HEK293 (cell line): ENCODE results near the gene STARD4.

Source experiments
- CTCF ChIA-PET: fragments of 350-600 bp; formaldehyde crosslinking; extraction: SDS; loops from one replicate; lab custom pipeline; 2021; ENCODE audit warnings: antibody characterized with exemption; lab: Yijun Ruan, JAX
- POLR2A ChIA-PET: fragments of 300-600 bp; formaldehyde crosslinking; extraction: SDS; loops from one replicate; lab custom pipeline; 2020; ENCODE audit warnings: antibody characterized with exemption, inconsistent platforms; lab: Yijun Ruan, JAX
- H3K27ac ChIP-seq: fragments of 200-500 bp; sonication (Bioruptor generic); 2 replicates; pipeline ENCODE4 v1.5.1; 2014; ENCODE audit warnings: low read depth, low read length, control low read depth, inconsistent platforms; ENCODE audit errors: extremely low read depth
- H3K36me3 ChIP-seq, 2 experiments: fragments of 200-500 bp in 1 of 2; sonication (Bioruptor generic) in 1 of 2; 1 replicate in 1 of 2; 2 replicates in 1 of 2; pipeline ENCODE4 v1.5.1; 2014 to 2017; ENCODE audit warnings: inconsistent platforms in 2 of 2, low read length in 2 of 2; ENCODE audit not compliant: control insufficient read depth in 2 of 2, insufficient read depth in 1 of 2
- H3K4me1 ChIP-seq: fragments of 200-500 bp; sonication (Bioruptor generic); 2 replicates; pipeline ENCODE4 v1.5.1; 2014; ENCODE audit warnings: mild to moderate bottlenecking, low read length, inconsistent platforms; ENCODE audit not compliant: control insufficient read depth, insufficient read depth
- H3K4me3 ChIP-seq: 2 replicates; pipeline ENCODE4 v1.5.1; 2011; ENCODE audit warnings: low read depth, mild to moderate bottlenecking, control low read depth, low read length, moderate library complexity
- H3K9me3 ChIP-seq: fragments of 200-500 bp; sonication (Bioruptor generic); 2 replicates; pipeline ENCODE4 v1.5.1; 2014; ENCODE audit warnings: low read depth, low read length, inconsistent platforms; ENCODE audit not compliant: control insufficient read depth, insufficient read depth
- AEBP2 ChIP-seq: fragments of 450-650 bp; formaldehyde crosslinking; IDR thresholded peaks from 2 replicates; pipeline ENCODE4 v1.5.1; 2016; ENCODE audit warnings: missing biosample characterization, missing genetic modification characterization, borderline replicate concordance
- IKZF3 ChIP-seq: fragments of 450-650 bp; IDR thresholded peaks from 2 replicates; pipeline ENCODE4 v1.5.0; 2018; ENCODE audit warnings: missing biosample characterization, mild to moderate bottlenecking, missing genetic modification characterization, moderate library complexity
- KLF10 ChIP-seq: fragments of 450-650 bp; IDR thresholded peaks from 2 replicates; pipeline ENCODE4 v1.5.1; 2018; ENCODE audit warnings: missing biosample characterization, mild to moderate bottlenecking, missing genetic modification characterization
- KLF16 ChIP-seq: fragments of 450-650 bp; formaldehyde crosslinking; IDR thresholded peaks from 2 replicates; pipeline ENCODE4 v1.5.1; 2017; ENCODE audit warnings: missing biosample characterization, missing genetic modification characterization
- MZF1 ChIP-seq: fragments of 450-650 bp; formaldehyde crosslinking; IDR thresholded peaks from 2 replicates; pipeline ENCODE4 v1.5.1; 2017; ENCODE audit warnings: missing biosample characterization, missing genetic modification characterization, borderline replicate concordance
- OVOL3 ChIP-seq: fragments of 450-650 bp; formaldehyde crosslinking; IDR thresholded peaks from 2 replicates; pipeline ENCODE4 v1.5.1; 2016; ENCODE audit warnings: missing biosample characterization, missing genetic modification characterization
- REPIN1 ChIP-seq: fragments of 450-650 bp; formaldehyde crosslinking; IDR thresholded peaks from 2 replicates; pipeline ENCODE4 v1.5.1; 2017; ENCODE audit warnings: missing biosample characterization, missing genetic modification characterization, low read depth
- SALL2 ChIP-seq: fragments of 450-650 bp; formaldehyde crosslinking; IDR thresholded peaks from 2 replicates; pipeline ENCODE4 v1.5.0; 2017; ENCODE audit warnings: missing biosample characterization, mild to moderate bottlenecking, missing genetic modification characterization, borderline replicate concordance
- SP2 ChIP-seq: fragments of 450-650 bp; formaldehyde crosslinking; IDR thresholded peaks from 2 replicates; pipeline ENCODE4 v1.5.1; 2016; ENCODE audit warnings: missing biosample characterization, missing genetic modification characterization
- TCF7L2 ChIP-seq: IDR thresholded peaks from 2 replicates; pipeline ENCODE4 v1.6.1; 2011; ENCODE audit warnings: low read depth, mild to moderate bottlenecking, inconsistent platforms, low read length, moderate library complexity, borderline replicate concordance
- ZBTB7A ChIP-seq: fragments of 450-650 bp; formaldehyde crosslinking; IDR thresholded peaks from 2 replicates; pipeline ENCODE4 v1.5.1; 2016; ENCODE audit warnings: low read depth, missing biosample characterization, missing genetic modification characterization
- ZNF10 ChIP-seq: fragments of 450-650 bp; formaldehyde crosslinking; IDR thresholded peaks from 2 replicates; pipeline ENCODE4 v1.5.1; 2017; ENCODE audit warnings: missing biosample characterization, missing genetic modification characterization
- ZNF114 ChIP-seq: fragments of 450-650 bp; formaldehyde crosslinking; IDR thresholded peaks from 2 replicates; pipeline ENCODE4 v1.5.0; 2017; ENCODE audit warnings: missing biosample characterization, missing genetic modification characterization
- ZNF155 ChIP-seq: fragments of 450-650 bp; formaldehyde crosslinking; IDR thresholded peaks from 2 replicates; pipeline ENCODE4 v1.5.1; 2016; ENCODE audit warnings: missing biosample characterization, missing genetic modification characterization
- ZNF239 ChIP-seq: fragments of 450-650 bp; formaldehyde crosslinking; IDR thresholded peaks from 2 replicates; pipeline ENCODE4 v1.5.1; 2016; ENCODE audit warnings: missing biosample characterization, missing genetic modification characterization
- ZNF248 ChIP-seq: fragments of 450-650 bp; formaldehyde crosslinking; IDR thresholded peaks from 2 replicates; pipeline ENCODE4 v1.5.1; 2017; ENCODE audit warnings: missing biosample characterization, missing genetic modification characterization
- ZNF292 ChIP-seq: fragments of 450-650 bp; formaldehyde crosslinking; IDR thresholded peaks from 2 replicates; pipeline ENCODE4 v1.5.1; 2016; ENCODE audit warnings: low read depth, missing biosample characterization, missing genetic modification characterization, borderline replicate concordance
- ZNF302 ChIP-seq: fragments of 450-650 bp; formaldehyde crosslinking; IDR thresholded peaks from 2 replicates; pipeline ENCODE4 v1.5.1; 2016; ENCODE audit warnings: missing biosample characterization, missing genetic modification characterization, low read depth
- ZNF324 ChIP-seq: fragments of 450-650 bp; formaldehyde crosslinking; IDR thresholded peaks from 2 replicates; pipeline ENCODE4 v1.5.1; 2016; ENCODE audit warnings: missing biosample characterization, missing genetic modification characterization
- ZNF350 ChIP-seq: fragments of 450-650 bp; formaldehyde crosslinking; IDR thresholded peaks from 2 replicates; pipeline ENCODE4 v1.5.0; 2017; ENCODE audit warnings: missing biosample characterization, mild to moderate bottlenecking, missing genetic modification characterization
- ZNF423 ChIP-seq: fragments of 450-650 bp; formaldehyde crosslinking; IDR thresholded peaks from 2 replicates; pipeline ENCODE4 v1.5.1; 2016; ENCODE audit warnings: missing biosample characterization, missing genetic modification characterization
- ZNF513 ChIP-seq: fragments of 450-650 bp; IDR thresholded peaks from 2 replicates; pipeline ENCODE4 v1.5.1; 2018; ENCODE audit warnings: missing biosample characterization, missing genetic modification characterization
- ZNF558 ChIP-seq: fragments of 450-650 bp; formaldehyde crosslinking; IDR thresholded peaks from 2 replicates; pipeline ENCODE4 v1.5.1; 2016; ENCODE audit warnings: missing biosample characterization, missing genetic modification characterization
- ZNF585B ChIP-seq: fragments of 450-650 bp; formaldehyde crosslinking; IDR thresholded peaks from 2 replicates; pipeline ENCODE4 v1.5.1; 2016; ENCODE audit warnings: missing biosample characterization, missing genetic modification characterization
- ZNF600 ChIP-seq: fragments of 450-650 bp; formaldehyde crosslinking; IDR thresholded peaks from 2 replicates; pipeline ENCODE4 v1.5.1; 2016; ENCODE audit warnings: missing biosample characterization, missing genetic modification characterization
- ZNF621 ChIP-seq: fragments of 450-650 bp; formaldehyde crosslinking; IDR thresholded peaks from 2 replicates; pipeline ENCODE4 v1.5.1; 2017; ENCODE audit warnings: missing biosample characterization, missing genetic modification characterization
- ZNF747 ChIP-seq: fragments of 450-650 bp; formaldehyde crosslinking; IDR thresholded peaks from 2 replicates; pipeline ENCODE4 v1.5.1; 2016; ENCODE audit warnings: missing biosample characterization, missing genetic modification characterization
- ZSCAN4 ChIP-seq: fragments of 450-650 bp; formaldehyde crosslinking; IDR thresholded peaks from 2 replicates; pipeline ENCODE4 v1.5.1; 2017; ENCODE audit warnings: missing biosample characterization, missing genetic modification characterization
- ZSCAN5A ChIP-seq: fragments of 450-650 bp; formaldehyde crosslinking; IDR thresholded peaks from 2 replicates; pipeline ENCODE4 v1.5.1; 2016; ENCODE audit warnings: missing biosample characterization, missing genetic modification characterization
- ZXDB ChIP-seq: fragments of 450-650 bp; formaldehyde crosslinking; IDR thresholded peaks from 2 replicates; pipeline ENCODE4 v1.5.1; 2016; ENCODE audit warnings: missing biosample characterization, missing genetic modification characterization

Gene STARD4

GRCh38 chr5:111528056-111528455 lies 15.7 kb upstream of the STARD4 start:
- TF ChIP-seq OVOL3 (tag by site-specific recombination) = no peak
- no peak for TF ChIP-seq ZSCAN5A (tag by site-specific recombination)
- TF ChIP-seq KLF16 (tag by site-specific recombination) = no peak
- no peak for TF ChIP-seq ZNF350 (tag by site-specific recombination)
- TF ChIP-seq MZF1 (tag by site-specific recombination) = no peak
- no peak for TF ChIP-seq SP2
- no peak for TF ChIP-seq TCF7L2
- TF ChIP-seq KLF10 (tag by site-specific recombination) = no peak
- TF ChIP-seq ZNF324 (tag by site-specific recombination) = no peak
- TF ChIP-seq ZNF248 = no peak
- H3K4me1 ChIP-seq = no peaks in the 10 kb centered on the region
- no peaks in the 10 kb centered on the region for H3K9me3 ChIP-seq
- no peak overlapping the region for H3K27ac ChIP-seq
- H3K36me3 ChIP-seq = no peaks in the 10 kb centered on the region
- no peak overlapping the region for H3K4me3 ChIP-seq
- ChIA-PET CTCF (no interaction called here), POLR2A (no interaction called here)

GRCh38 chr5:111520908-111521307 lies 8.6 kb upstream of the STARD4 start:
- H3K36me3 ChIP-seq = no peaks in the 10 kb centered on the region
- ChIA-PET CTCF (interaction anchor here (3.5 kb wide), 1 partner anchor 11 kb away, joined by 35 read pairs; no protein-coding TSS in a partner anchor), POLR2A (no interaction called here)
- no peaks in the 10 kb centered on the region for H3K9me3 ChIP-seq
- H3K4me1 ChIP-seq = no peaks in the 10 kb centered on the region
- no peak overlapping the region for H3K27ac ChIP-seq
- H3K4me3 ChIP-seq = no peak overlapping the region
- no peak for TF ChIP-seq ZNF155
- TF ChIP-seq AEBP2 (tag by site-specific recombination) = no peak
- TF ChIP-seq ZNF239 (tag by site-specific recombination) = no peak

GRCh38 chr5:111518777-111519176 lies 6.4 kb upstream of the STARD4 start:
- TF ChIP-seq ZNF423 (tag by site-specific recombination) = no peak
- no peak for TF ChIP-seq REPIN1
- no peak for TF ChIP-seq ZNF621 (tag by site-specific recombination)
- no peak for TF ChIP-seq SP2
- no peak for TF ChIP-seq ZBTB7A
- TF ChIP-seq ZNF302 (tag by site-specific recombination) = no peak
- no peak for TF ChIP-seq ZNF600 (tag by site-specific recombination)
- TF ChIP-seq ZNF513 (tag by site-specific recombination) = no peak
- no peak for TF ChIP-seq ZNF114 (tag by site-specific recombination)
- no peak for TF ChIP-seq ZXDB (tag by site-specific recombination)
- TF ChIP-seq IKZF3 = no peak
- no peak for TF ChIP-seq ZNF10 (tag by site-specific recombination)
- TF ChIP-seq SALL2 = no peak
- no peak for TF ChIP-seq ZNF585B (tag by site-specific recombination)
- TF ChIP-seq ZNF747 (tag by site-specific recombination) = no peak
- no peak for TF ChIP-seq ZNF558 (tag by site-specific recombination)
- TF ChIP-seq ZSCAN4 (tag by site-specific recombination) = no peak
- TF ChIP-seq ZNF292 (tag by site-specific recombination) = no peak
- H3K27ac ChIP-seq = no peak overlapping the region
- CTCF ChIA-PET = interaction anchor here (0.6 to 0.8 kb wide), 2 partner anchors 13 to 629 kb away, joined by 3 read pairs; no protein-coding TSS in a partner anchor
- POLR2A ChIA-PET = interaction anchor here (0.7 kb wide), 1 partner anchor 128 kb away, joined by 5 read pairs; no protein-coding TSS in a partner anchor
- H3K4me3 ChIP-seq = no peak overlapping the region
- no peaks in the 10 kb centered on the region for H3K36me3 ChIP-seq
- peaks cover 8% of the 10 kb centered on the region for H3K4me1 ChIP-seq
- no peaks in the 10 kb centered on the region for H3K9me3 ChIP-seq
